Adrenal gland (tissue), 5 donors: ENCODE data around the gene BNIP2.
A peak's percentile ranks its signal among the peaks of the same experiment; 100 is the strongest.

Experiments used
- POLR2A ChIP-seq, 2 donors: fragments of 450-650 bp; IDR thresholded peaks; one replicate each; pipeline ENCODE4 v1.6.1; 2017; ENCODE audit warnings: antibody characterized with exemption in 2 of 2, mild to moderate bottlenecking in 2 of 2, moderate library complexity in 1 of 2
- TF ChIP-seq, protein P1 (sequence below), 6 experiments: fragments of 450-650 bp in 4 of 6; fragments of 200-600 bp in 2 of 6; sonication (generic) in 1 of 6; IDR thresholded peaks; 1 replicate in 5 of 6; 2 replicates in 1 of 6; pipeline versions ENCODE4 v1.5.1 to v1.8.0; 2016 to 2021; ENCODE audit warnings: antibody characterized with exemption in 6 of 6, mild to moderate bottlenecking in 2 of 6, moderate library complexity in 1 of 6
- donor health status: DM: no; HTN: no; CAD: no.

DNA sequence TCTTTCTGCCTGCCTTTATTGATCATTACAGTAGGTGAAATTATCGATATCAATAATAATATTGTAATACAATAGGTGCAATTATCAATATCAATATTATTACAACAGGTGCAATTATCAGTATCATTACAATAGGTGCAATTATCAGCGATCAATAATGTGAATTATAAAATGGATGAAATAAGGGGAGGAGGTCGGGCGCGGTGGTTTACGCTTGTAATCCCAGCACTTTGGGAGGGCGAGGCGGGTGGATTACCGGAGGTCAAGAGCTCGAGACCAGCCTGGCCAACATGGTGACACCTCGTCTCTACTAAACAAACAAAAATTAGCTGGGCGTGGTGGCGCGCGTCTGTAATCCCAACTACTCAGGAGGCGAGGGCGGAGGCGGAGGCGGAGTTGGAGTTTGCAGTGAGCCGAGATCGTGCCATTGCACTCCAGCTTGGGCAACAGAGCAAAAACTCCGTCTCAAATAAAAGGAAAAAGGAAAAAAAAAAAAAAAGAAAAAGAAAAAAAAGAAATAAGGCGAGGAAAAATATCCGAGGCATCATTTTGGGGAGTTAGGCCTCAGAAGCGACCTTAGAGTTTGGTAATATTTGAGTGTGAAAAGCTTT, 611 bp upstream of the BNIP2 start:
- TF ChIP-seq, protein P1, sequence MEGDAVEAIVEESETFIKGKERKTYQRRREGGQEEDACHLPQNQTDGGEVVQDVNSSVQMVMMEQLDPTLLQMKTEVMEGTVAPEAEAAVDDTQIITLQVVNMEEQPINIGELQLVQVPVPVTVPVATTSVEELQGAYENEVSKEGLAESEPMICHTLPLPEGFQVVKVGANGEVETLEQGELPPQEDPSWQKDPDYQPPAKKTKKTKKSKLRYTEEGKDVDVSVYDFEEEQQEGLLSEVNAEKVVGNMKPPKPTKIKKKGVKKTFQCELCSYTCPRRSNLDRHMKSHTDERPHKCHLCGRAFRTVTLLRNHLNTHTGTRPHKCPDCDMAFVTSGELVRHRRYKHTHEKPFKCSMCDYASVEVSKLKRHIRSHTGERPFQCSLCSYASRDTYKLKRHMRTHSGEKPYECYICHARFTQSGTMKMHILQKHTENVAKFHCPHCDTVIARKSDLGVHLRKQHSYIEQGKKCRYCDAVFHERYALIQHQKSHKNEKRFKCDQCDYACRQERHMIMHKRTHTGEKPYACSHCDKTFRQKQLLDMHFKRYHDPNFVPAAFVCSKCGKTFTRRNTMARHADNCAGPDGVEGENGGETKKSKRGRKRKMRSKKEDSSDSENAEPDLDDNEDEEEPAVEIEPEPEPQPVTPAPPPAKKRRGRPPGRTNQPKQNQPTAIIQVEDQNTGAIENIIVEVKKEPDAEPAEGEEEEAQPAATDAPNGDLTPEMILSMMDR (IDR thresholded peaks at IDR 0.05) = peak in 1 of 6 experiments; percentile 11
- no peak for TF ChIP-seq POLR2A (IDR thresholded peaks at IDR 0.05)
